ENCODE measurements around the gene COG5.

Gene COG5

DNA sequence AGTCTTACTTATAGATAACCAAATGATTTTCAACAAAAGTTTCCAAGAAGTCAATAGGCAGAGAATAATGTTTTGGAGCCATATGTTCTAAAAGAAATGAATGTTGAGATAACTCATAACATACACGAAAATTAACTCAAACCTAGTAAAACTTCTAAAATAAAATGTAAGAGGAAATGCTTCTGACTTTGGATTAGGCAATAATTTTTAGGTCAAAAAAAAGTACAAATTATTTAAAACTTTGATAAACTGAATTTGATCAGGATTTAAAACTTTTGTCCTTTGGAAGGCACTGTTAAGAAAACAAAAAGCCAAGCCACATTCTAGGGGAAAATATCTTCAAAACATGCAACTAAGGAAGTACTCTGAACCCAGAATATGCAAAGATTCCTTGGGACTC is 242.1 kb downstream of the COG5 start:
- no peak for DNase-seq

GRCh38 chr7:107319724-107320228 is 243.9 kb downstream of the COG5 start:
- no peak for DNase-seq

DNA sequence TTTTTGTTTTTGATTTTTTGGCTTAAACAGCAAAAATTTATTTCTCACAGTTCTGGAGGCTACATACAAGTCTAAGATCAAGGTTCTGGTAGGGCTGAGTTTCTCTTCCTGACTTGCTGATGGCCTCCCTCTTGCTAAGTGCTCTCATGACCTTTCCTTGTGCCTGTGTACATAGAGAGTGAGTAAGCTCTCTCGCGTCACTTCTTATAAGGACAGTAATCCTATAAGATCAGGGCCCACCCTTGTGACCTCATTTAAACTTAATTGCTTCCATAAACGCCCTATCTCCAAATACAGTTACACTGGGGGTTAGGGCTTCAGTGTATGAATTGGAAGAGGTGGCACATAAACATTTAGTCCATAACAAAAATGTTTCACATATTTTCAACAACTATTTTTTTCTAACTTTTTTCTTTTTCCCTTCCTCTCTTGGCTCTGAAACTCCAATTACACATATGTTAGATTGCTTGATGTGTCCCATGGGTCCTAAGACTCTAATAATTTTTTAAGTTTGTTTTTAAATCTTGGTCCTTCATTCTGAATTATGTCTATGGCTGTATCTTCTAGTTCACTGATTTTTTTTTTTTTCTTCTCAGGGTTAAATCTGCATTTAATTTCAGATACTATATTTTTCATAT is 245.1 kb downstream of the COG5 start:
- DNase-seq = no peak

DNA sequence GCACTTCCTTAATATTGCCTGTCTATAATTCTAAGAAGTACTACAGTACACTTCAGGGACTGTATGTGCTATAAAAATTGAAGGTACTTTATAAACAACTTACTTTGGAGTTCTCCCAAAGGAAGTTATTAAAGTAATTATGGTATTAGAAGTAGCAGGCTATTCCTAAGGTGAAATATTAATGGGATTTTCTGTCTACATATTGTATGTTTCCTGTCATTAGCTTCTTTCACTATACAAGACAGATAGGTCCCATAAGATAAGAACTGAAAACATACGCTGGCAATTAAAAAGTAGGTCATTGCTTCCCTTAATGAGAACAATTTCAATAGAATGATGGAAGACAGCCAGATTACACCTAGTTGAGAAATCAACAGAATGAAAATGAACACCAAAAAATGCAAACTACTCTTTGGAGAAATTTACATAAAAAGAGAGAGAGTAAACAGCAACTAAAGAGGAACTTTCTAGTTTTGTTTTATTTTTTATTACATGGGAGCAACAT is 248.0 kb downstream of the COG5 start:
- DNase-seq = no peak

DNA sequence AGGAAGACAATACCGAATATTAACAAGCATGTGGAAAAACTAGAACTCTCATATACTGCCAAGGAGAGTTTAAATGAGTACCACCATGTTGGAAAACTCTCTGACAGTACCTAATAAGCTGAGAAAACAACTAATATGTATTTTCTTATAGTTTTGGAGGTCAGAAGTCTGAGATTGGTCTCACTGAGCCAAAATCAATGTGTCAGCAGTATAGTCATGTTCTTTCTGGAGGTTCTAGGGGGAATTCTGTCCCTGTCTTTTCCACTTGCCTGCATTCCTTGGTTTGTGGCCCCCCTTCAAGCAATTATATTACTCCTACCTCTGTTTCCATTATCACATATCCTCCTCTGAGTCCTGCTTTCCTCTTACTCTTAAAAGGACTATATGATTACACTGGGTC is 250.4 kb downstream of the COG5 start:
- no peak for DNase-seq

- DNase-seq = peak; percentile 51
Observed at GRCh38 chr7:107312418-107312817, 251.3 kb downstream of the COG5 start.

- DNase-seq = no peak
Observed at GRCh38 chr7:107309296-107309695, 254.4 kb downstream of the COG5 start.

DNA sequence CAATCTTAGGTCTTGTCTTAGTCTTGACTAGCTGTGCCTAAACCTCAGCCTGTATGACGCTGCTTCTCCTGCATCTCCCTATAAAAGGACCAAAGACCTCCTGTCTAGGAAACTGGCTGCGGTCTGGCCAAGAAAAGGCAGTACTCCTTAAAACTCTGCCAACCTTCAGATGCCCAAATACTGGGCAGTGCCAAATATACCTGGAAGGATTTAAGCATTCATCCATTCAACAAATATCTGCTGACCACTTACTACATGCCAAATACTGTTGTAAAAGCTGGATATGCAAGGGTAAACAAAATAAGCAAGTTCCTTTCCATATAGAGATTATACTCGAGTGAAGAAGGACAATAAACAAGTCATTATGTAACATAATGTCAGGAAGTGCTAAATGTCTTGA is 259.1 kb downstream of the COG5 start:
- DNase-seq = no peak

DNA sequence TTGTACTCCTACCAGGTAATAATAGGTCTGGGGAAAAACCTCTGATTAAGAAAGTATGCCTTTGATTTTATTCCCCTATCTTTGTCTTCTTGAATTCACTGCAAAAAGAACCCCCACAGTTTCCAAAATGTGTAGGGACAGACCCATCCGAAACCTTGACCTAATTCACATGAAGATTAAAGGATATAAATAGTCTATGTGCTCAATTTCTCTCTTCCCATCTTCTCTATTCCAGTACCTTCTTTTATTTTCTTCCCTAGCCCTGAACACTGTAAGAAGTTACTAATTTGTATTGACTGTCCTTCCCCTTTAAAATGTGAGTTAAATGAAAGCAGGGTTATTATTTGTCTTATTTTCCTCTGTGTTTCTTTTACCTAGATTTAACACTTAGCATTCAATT is 259.7 kb downstream of the COG5 start:
- no peak for DNase-seq

- DNase-seq = no peak
Observed at GRCh38 chr7:107302250-107302847, 261.4 kb downstream of the COG5 start.

DNA sequence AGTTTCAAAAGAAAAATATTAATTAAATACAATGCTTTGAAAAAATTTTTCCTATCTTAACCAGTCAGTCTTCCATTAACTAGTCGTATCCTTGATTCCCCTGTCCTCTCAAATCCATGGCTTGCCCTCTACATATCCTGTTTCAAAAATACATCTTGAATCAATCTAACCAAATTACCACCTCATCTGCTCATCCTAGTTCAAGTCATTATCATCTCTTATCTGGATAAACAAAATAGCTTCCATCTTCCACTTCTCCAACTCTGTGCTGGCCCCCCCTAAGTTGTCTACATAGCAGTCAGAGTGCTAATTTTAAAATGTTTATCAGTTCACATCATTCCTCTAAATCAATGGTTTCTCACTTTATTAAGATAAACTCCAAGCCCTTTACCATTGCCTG is 269.5 kb downstream of the COG5 start:
- DNase-seq = no peak

- DNase-seq = no peak
Observed at GRCh38 chr7:107292591-107292990, 271.1 kb downstream of the COG5 start.

DNA sequence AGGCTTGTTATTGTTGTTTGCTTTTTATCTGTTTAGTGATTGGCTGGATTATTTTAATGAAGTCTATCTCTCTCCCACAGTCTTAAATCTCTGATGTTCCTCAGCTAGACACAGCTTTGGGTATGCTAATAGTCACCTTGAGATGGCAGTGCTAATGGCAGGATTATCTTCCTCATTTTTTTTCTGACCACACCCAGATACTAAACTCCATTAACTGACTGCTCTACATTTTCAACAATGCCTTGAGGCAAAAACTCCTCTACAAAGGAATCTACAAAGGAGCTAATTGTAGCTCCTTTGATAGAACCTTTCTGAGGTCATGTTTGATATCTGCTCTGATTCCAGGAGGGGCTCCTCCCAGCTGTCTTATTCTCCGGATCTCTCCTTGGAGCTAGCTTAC is 272.3 kb downstream of the COG5 start:
- DNase-seq = peak; percentile 4

DNA sequence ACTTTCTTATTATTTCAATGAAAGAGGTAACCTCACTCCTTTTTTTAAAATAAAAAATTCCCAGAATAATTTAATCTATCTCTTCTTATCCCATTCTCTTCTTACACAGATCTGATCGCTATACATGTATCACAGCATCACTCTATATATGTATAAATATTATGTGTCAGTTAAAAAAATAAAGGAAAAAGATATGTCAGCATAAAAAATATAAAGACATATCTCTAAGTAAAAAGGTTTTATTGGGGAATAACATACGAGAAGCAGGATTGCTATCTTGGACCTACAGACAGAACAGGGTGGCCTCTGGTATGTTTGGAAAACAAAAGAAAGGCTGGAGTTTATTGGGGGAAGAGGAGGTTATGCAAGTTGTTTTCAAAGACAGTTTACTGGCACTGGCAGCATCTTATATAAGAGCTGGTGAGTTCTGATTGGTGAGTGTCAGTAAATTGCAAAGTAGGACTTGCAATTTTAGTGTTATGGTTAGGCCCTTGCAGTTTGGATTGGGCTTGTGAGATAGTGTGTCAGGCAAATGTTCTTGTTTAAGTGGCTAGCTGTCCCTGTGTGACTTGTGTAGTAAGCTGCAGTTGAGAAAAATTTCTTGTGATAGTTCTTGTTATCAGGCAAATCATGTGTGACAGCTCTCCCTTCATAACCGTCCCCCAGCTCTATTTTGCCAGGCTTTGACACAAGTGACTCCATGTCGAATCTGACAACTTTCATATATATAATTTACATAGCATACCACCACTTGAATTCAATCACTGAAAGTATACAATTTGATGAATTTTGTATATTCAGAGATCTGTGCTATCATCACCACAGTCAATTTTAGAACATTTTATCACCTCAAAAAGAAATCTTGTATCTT is 276.7 kb downstream of the COG5 start:
- DNase-seq = no peak

- DNase-seq = peak; percentile 12
Observed at GRCh38 chr7:107284911-107285479, 278.7 kb downstream of the COG5 start.

DNA sequence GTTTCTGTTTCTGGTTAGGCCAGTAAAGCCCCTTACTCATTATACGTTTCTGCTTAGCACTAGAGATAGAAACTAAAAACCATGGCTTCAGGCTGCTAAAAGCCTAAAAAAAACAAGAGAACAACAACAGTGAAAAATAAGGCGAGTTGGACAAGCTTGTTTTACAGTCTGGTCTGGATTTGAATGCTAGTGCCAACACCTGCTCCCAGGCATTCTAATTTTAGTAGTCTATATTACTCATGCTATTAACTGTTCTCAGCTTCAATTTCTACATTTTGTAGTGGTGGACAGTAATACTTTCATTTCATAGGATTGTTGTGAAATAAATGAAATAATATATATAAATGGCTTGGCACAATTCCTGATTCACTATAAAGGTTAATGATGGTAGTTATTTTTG is 286.4 kb downstream of the COG5 start:
- DNase-seq = no peak

DNA sequence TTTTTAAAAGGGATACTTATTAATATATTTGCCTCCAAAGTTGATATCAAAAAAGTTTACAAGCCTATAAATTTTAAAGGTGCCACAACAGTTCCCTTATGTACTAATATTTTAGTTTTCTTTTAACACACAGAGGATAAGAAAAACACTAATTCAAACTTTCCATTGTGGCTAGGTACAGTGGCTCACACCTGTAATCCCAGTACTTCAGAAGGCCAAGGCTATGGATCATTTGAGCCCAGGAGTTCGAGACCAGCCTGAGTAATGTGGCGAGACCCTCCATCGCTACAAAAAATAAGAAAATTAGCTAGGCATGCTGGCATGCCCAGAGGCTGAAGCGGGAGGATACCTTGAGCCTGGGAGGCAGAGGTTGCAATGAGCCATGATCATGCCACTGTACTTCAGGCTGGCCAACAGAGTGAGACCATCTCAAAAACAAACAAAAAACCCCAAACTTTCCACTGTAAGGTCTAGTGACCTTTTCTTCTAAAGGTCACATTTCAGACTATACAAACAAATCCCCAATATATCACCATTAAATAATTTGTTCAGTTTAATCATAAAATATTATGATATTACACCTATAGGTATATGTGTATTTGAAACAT is 287.4 kb downstream of the COG5 start:
- no peak for DNase-seq

- DNase-seq = no peak
Observed at GRCh38 chr7:107274506-107274905, 289.2 kb downstream of the COG5 start.

GRCh38 chr7:107269790-107270189 is 293.9 kb downstream of the COG5 start:
- no peak for DNase-seq

- DNase-seq = no peak
Observed at GRCh38 chr7:107268594-107268993, 295.1 kb downstream of the COG5 start.

- no peak for DNase-seq
Observed at GRCh38 chr7:107267138-107267537, 296.6 kb downstream of the COG5 start.

- no peak for DNase-seq
Observed at GRCh38 chr7:107264723-107265122, 299.0 kb downstream of the COG5 start.

- no peak for DNase-seq
Observed at GRCh38 chr7:107262857-107263256, 300.9 kb downstream of the COG5 start.

All from NCI-H226 (cell line).